ENCODE results near the gene C1orf50. TPM values are rescaled to one million over a fixed set of nuclear protein-coding genes. Genes with fewer than 3 reads are reported as not detected.

C1orf50 gene
- total RNA-seq, 1 experiment from 2014 or later = 6.2 TPM

DNA sequence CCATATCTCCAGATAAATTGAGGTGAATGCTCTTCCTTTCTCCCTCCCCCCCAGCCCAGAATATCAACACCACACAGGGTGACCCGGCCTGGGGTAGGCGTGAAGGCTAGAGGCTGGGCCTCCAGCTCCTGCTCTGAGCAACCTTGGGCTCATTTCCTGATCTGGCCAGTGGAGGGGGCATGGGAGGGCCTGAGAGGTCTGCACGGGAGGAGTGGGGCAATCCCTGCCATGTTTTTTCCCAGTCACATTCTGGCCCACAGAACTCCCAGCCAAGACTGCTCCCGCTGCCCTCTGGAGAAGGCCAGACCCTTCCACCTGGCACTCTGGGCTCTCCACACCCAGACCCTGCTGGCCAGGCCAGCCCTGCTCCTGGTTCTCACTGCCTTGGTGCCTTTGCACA is 30.9 kb upstream of the C1orf50 start:
- no peak overlapping the region for H3K4me3 ChIP-seq (ENCODE audit: insufficient read depth, low read depth, low read length)
- peak; percentile 86 for DNase-seq

DNA sequence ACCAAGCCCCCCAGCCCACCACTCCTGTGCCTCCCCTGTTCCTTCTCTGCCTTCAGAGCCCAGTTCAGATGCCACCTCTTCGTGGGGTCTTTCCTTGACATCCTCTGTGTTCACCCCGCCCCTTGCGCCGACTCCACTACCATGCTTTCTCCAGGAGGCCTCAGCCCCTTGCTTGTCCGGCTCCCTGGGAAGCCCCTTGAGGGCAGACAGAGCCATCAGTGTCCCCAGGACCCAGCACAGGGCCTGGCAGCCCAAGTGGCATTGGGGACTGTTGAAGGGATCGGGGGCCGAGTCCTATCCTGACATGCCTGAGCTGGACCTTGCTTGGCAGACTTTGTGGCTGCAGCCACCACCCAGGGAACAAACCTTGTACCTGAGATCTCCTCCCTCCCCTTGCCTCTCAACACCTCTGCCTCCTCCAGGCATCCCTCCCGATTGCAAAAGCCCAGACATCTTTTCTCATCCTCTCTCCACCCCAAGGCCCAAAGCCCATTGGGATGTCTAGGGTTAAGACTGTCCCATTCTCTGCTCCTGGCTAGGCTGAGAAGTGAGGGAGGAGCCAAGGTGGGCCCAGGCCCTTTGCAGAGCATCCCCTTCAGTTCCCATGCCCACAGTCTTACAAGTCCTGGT is 30.4 kb upstream of the C1orf50 start:
- H3K4me3 ChIP-seq (ENCODE audit: insufficient read depth, low read depth, low read length) = no peak overlapping the region
- H3K36me3 ChIP-seq (replicated peaks; ENCODE audit: control insufficient read depth, insufficient read depth, low read length) = no peaks in the 10 kb centered on the region
- no peak for DNase-seq
- no peaks in the 10 kb centered on the region for H3K27me3 ChIP-seq (ENCODE audit: control insufficient read depth, insufficient read depth, low read length)

More for the DNA sequence above, 30.9 kb upstream of the C1orf50 start:
- Histone ChIP-seq H3K36me3 (replicated peaks; ENCODE audit: control insufficient read depth, insufficient read depth, low read length) (no peaks in the 10 kb centered on the region), H3K27me3 (ENCODE audit: control insufficient read depth, insufficient read depth, low read length) (no peaks in the 10 kb centered on the region)

DNA sequence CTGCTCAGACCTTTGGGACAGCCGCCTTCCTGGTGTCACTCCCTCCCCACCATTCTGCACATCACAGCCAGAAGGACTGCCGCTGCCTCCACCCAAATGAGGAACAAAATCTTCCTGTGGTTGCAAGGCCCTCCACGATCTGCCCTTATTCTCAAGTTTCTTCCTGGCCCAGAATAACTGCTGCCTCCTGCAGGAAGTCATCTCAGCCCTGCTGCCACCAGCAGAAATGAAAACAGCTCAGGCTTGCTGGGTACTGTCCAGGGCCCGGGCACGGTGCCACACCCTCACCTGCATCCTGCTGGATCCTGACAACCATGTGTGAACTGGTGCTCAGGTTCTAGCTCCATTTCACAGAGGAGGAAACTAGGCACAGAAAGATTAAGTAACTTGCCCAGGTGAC is 29.8 kb upstream of the C1orf50 start:
- no peaks in the 10 kb centered on the region for H3K36me3 ChIP-seq (replicated peaks; ENCODE audit: control insufficient read depth, insufficient read depth, low read length)

DNA sequence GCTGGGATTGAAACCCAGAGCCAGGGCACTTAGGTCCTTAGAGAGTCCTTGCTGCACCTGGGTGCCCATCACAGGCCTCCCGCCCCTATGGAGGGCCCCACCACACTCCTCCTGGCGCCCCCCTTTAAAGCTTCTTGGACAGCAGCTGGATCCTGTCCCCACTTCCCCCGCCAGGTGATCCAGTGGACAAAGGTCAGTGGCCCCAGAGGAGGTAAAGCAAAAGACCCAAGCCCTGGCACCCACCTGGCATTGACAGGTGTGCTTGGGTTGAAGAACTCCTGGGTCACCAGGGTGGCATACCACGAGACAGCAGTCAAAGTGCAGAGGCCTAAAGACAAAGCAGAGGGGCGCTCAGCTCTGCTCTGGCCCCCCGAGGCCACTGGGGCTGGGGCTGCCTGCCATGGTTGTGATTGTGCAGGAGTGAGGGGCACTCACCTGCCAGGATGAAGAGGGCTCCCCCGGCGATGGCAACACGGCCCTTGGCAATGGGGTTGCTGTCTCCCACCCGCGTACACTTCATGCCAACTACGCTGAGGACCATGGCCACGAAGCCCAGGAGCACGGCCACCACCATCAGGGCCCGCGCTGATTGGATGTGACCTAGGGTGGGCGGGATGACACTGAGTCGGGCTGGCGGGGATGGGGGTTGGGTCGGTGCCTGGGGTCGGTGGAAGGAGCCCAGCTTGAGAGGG is 28.9 kb upstream of the C1orf50 start:
- Histone ChIP-seq H3K36me3 (replicated peaks; ENCODE audit: control insufficient read depth, insufficient read depth, low read length) (no peaks in the 10 kb centered on the region), H3K27me3 (ENCODE audit: control insufficient read depth, insufficient read depth, low read length) (no peaks in the 10 kb centered on the region), H3K4me3 (ENCODE audit: insufficient read depth, low read depth, low read length) (no peak overlapping the region)
- DNase-seq = peak; percentile 50

More for the DNA sequence above, 29.8 kb upstream of the C1orf50 start:
- no peak for DNase-seq
- Histone ChIP-seq H3K27me3 (ENCODE audit: control insufficient read depth, insufficient read depth, low read length) (no peaks in the 10 kb centered on the region), H3K4me3 (ENCODE audit: insufficient read depth, low read depth, low read length) (no peak overlapping the region)

DNA sequence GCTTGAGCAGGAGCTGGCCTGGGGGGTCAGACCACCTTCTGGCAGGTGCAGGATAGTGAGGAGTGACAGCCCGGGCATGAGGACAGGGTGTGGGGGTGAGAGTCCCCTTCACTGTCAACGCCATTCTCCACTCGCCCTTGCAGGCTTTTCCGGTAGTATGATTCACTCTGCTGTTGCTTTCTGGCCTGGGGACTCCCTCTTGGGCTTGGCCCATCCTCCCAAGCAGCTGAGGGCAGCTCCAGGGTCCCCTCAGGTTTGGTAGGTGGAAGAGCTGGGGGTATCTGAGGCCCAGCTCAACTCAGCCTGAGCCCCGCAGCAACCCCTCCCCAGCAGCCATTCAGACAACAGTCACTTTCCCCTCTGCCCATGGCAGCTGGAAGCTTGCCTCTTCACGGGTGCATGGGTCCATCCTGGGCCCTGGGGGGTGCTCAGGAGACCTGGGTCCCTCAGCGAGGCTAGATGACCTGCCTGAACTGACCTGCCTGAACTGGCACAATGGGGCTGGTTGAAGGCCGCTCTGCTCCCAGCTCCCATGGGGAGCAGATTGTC is 28.3 kb upstream of the C1orf50 start:
- Histone ChIP-seq H3K4me3 (ENCODE audit: insufficient read depth, low read depth, low read length) (no peak overlapping the region), H3K27me3 (ENCODE audit: control insufficient read depth, insufficient read depth, low read length) (no peaks in the 10 kb centered on the region)
- DNase-seq = peak; percentile 43

DNA sequence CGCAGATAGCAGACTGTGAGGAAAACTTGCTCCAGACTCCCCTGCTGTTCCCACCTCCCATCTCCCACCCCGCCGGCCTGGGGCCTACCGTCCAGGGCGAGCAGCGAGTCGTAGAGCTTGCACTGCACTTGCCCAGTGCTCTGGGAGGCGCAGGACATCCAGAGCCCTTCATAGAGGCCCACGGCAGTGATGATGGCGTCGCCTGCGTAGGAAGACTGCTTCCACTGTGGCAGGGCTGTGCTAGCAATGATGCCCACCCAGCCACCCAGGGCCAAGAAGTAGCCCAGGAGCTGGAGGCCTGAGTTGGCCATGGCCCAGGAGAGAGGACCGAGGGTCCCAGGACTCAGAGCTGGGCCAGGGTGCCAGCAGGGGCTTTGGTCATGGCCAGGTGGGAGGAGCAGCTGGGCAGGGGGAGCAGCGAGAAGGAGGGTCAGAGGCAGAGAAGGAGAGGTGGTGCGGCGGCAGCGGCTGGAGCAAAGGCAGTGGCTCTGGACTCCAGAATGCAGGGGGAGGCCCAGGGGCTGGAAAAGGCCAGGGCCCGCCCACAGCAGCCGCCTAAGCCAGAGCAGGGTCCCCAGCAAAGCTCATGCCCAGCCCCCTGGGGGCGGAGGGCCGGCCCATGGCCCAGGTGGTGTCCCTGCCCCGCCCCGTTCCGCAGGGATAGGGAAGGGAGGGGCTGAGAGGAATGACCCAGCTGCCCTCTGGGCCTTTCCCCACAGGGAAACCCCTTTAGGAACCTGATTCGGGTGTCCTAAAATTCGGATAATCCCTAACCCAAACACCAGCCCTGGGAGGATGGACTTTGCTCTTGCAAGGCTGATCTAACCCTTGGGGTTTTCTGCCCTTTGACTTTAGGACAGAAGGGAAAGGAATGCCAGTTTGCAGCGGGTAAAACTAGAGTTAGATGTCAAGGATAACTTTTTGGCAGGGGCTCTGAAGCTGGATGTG is 27.0 kb upstream of the C1orf50 start, which contains the start of gene CLDN19:
TSS of gene CLDN19 (minus strand) at position 484 of the 948 bp plus-strand sequence. CDS start at position 311, 173 bp downstream.
- Histone ChIP-seq H3K4me3 (ENCODE audit: insufficient read depth, low read depth, low read length) (peak within 1 kb of the TSS; percentile 29), H3K36me3 (replicated peaks; ENCODE audit: control insufficient read depth, insufficient read depth, low read length) (no peaks in the 10 kb centered on the region), H3K27me3 (ENCODE audit: control insufficient read depth, insufficient read depth, low read length) (no peaks in the 10 kb centered on the region)
- peak; percentile 99 for DNase-seq

More for the DNA sequence above, 28.3 kb upstream of the C1orf50 start:
- H3K36me3 ChIP-seq (replicated peaks; ENCODE audit: control insufficient read depth, insufficient read depth, low read length) = no peaks in the 10 kb centered on the region

DNA sequence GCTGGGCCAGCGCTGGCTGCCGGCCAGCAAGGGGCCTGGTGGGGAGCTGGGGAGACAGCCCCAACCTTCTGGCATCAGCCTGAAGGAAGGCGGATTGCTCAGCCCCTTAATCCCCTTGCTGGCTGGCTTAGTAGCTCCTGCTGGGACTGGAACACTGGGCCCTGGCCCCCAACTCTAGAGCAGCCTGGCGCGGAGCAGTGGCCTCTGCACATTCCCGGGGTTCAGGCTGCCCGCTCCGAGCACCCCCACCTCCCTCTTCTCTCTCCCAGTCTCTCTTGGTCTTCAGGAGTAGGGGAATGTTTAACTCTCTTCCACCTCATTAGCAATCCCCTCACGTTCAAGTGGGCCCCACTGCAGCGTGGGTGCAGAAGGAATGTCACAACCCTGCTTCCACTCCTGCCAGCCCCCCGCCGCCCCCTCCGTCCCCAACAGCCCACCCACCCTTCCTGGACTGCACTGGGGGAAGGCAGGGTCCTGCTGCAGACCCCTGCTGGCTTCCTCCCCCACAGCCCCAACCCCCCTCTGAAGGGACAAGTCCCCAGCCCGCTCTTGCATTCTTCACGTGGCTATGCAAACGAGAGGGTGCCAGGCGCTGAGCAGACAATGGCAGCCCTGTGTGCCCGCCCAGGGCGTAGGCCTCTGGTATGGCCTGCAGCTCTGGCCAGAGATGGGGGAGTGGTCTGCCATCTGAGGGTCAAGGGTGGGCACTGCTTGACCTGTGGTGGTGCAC is 26.0 kb upstream of the C1orf50 start:
- Histone ChIP-seq H3K36me3 (replicated peaks; ENCODE audit: control insufficient read depth, insufficient read depth, low read length) (peaks cover 2% of the 10 kb centered on the region), H3K27me3 (ENCODE audit: control insufficient read depth, insufficient read depth, low read length) (no peaks in the 10 kb centered on the region), H3K4me3 (ENCODE audit: insufficient read depth, low read depth, low read length) (no peak overlapping the region)
- DNase-seq = peak; percentile 79

DNA sequence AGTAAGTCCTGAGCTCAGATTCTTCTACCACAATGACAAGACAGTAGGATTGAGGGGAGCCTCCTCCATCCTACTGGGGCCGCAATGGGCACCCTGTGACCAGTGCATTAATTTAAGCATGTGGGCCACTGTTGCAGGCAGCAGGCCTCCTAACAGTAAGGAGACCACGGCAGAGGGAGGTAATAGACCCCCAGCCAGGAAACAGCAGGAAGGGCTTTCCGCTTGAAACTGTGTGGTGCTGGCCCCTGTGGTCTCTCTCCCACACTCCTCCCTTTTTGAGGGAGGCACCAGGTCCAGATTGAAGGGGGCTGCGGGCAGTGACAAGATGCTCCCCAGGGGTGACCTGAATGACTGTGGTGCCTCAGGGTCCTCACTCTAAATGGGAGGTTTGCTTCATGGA is 25.3 kb upstream of the C1orf50 start:
- Histone ChIP-seq H3K4me3 (ENCODE audit: insufficient read depth, low read depth, low read length) (no peak overlapping the region), H3K36me3 (replicated peaks; ENCODE audit: control insufficient read depth, insufficient read depth, low read length) (peaks cover 8% of the 10 kb centered on the region), H3K27me3 (ENCODE audit: control insufficient read depth, insufficient read depth, low read length) (no peaks in the 10 kb centered on the region)
- DNase-seq = no peak

DNA sequence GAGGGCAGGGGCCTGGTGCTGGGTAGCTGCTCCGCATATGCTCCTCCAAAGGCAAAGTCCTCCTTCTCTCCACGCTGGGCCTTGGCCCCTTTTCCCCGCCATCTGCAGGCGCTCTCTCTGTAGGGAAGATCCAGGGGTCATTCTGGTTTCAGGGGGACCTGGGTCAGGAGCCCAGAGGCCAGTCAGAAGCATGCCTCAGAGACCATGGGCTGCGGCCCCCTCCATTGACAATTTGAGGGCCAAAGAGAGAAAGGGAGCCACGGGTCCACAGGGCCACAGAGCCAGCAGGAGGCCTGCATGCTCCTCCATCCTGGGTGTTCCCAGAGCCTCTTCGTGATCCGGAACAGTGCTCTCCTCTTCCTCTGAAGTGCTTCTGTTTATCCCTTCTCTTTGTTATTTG is 24.9 kb upstream of the C1orf50 start:
- no peak for DNase-seq
- Histone ChIP-seq H3K36me3 (replicated peaks; ENCODE audit: control insufficient read depth, insufficient read depth, low read length) (peaks cover 9% of the 10 kb centered on the region), H3K4me3 (ENCODE audit: insufficient read depth, low read depth, low read length) (no peak overlapping the region), H3K27me3 (ENCODE audit: control insufficient read depth, insufficient read depth, low read length) (no peaks in the 10 kb centered on the region)

DNA sequence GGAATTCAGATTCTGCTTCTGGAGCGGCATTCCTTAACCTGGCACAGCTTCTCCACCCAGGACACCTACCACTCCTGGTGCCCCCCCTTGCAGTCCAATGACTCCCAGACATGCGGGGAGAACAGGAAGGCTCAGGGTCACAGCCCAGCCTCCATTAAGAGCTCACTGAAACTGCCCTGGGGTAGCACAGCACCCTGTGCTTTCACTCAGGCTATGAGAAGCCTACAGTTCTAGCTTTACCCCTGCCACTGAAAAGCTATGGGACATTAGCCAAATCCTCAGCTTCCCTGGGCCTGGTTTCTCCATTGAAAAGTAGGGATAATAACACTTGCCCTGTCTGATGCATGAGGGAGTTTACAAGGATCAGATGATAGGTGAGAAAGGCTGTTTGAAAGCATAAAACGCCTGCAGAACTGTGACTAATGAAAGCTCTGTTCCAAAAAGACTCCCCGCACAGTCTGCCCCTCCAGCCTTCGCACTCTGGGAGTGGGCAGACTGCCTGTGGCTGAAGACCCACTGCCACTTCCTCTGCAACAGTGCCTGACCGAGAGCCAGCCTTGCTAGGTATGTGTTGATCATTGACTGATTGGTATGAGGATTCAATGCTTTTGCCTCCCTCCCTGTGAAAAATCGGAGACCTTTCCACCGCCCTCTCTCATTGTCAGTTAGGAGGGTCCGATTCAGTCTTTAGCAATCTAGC is 24.3 kb upstream of the C1orf50 start:
- DNase-seq = no peak
- no peaks in the 10 kb centered on the region for H3K27me3 ChIP-seq (ENCODE audit: control insufficient read depth, insufficient read depth, low read length)
- H3K4me3 ChIP-seq (ENCODE audit: insufficient read depth, low read depth, low read length) = no peak overlapping the region
- H3K36me3 ChIP-seq (replicated peaks; ENCODE audit: control insufficient read depth, insufficient read depth, low read length) = peaks cover 11% of the 10 kb centered on the region

DNA sequence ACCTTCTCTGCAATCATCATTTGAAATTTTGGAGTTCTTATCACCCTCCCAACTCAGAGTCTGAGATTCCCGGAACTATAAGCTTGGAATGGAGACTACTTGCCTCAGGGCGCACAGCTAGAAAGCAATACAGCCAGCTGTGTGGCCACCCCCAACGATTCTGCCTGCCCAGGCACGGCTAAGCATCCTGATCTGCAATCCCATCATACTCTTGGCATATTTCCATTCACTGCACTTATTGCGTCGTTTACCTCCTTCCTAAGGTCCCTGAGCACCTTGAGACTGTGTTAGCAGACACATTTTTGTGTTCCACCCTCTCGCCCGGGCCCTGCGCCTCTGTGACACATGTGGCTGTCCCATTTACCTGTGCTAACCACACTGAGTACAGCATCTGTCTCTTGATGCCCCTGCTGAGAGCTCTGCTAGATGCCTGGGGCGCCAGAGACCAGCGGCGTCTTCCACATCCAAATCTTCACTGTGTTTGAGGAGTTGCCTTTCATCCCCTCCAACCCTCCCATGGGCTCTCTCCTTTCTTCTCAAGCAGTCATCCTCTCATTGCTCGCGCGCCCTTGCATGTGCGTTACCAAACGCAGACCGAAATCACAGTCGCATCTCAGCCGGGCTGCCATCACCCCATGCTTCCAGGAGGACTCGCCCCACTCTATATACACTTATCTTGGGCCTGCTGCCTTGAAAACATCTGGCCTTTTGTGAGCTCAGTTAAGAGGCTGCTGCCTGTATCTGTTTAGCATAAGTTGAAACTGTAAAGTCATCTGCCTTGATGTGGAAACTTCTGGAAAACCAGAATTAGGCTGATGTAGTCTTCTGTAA is 23.5 kb upstream of the C1orf50 start:
- Histone ChIP-seq H3K27me3 (ENCODE audit: control insufficient read depth, insufficient read depth, low read length) (no peaks in the 10 kb centered on the region), H3K36me3 (replicated peaks; ENCODE audit: control insufficient read depth, insufficient read depth, low read length) (peaks cover 11% of the 10 kb centered on the region), H3K4me3 (ENCODE audit: insufficient read depth, low read depth, low read length) (no peak overlapping the region)
- DNase-seq = no peak

DNA sequence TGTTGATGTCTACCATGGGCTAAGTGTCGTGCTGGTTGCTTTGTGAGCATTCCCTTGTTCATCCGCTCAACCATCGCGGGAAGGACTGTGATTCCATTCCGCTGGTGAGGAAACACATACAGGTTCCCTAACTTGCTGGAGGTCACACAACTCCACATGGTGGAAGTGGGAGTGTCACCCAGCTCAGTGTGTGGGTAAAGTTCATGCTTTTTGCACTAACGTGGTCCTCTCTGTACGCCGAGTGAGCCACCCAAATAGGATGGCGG is 23.0 kb upstream of the C1orf50 start:
- Histone ChIP-seq H3K36me3 (replicated peaks; ENCODE audit: control insufficient read depth, insufficient read depth, low read length) (peaks cover 15% of the 10 kb centered on the region), H3K27me3 (ENCODE audit: control insufficient read depth, insufficient read depth, low read length) (no peaks in the 10 kb centered on the region), H3K4me3 (ENCODE audit: insufficient read depth, low read depth, low read length) (no peak overlapping the region)
- DNase-seq = no peak

DNA sequence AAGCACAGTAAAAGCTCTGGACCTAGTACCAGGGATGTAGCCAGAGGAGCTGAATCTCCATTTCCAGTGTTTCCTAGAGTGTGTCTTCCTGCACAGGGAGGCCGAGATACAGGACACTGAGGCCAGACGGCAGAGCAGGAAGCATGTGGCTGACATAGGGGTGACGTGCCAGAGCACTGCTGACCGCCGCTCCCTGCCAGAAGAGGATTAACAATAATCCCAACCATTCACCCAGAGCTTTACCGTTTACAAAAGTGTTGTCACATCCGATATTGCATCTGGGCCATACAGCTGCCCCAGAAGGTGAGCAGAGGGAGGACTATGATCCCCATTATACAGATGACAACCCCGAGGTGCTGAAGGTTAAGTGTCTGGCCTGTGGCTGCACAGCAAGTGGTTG is 21.2 kb upstream of the C1orf50 start:
- no peaks in the 10 kb centered on the region for H3K27me3 ChIP-seq (ENCODE audit: control insufficient read depth, insufficient read depth, low read length)
- peaks cover 23% of the 10 kb centered on the region for H3K36me3 ChIP-seq (replicated peaks; ENCODE audit: control insufficient read depth, insufficient read depth, low read length)
- no peak for DNase-seq
- no peak overlapping the region for H3K4me3 ChIP-seq (ENCODE audit: insufficient read depth, low read depth, low read length)

All from H7 (cell line).